Umbilical cord (tissue), 2 donors: ENCODE data around the gene P2RY11. TPM values are rescaled to one million over a fixed set of nuclear protein-coding genes. Genes with fewer than 3 reads are reported as not detected.

Source experiments
- DNase-seq: peaks from one replicate; pipeline ENCODE4 v3.0.0-alpha.2; 2015; ENCODE audit warnings: low spot score
- total RNA-seq: library from RNA; depleted of rRNA; stranded (reverse); fragments of >200 nt; gene quantifications from one replicate; pipeline ENCODE4 v1.2.3, GENCODE V29; 2014; ENCODE audit warnings: low replicate concordance; ENCODE audit not compliant: insufficient read depth

P2RY11 gene
- total RNA-seq: 18.5 TPM

GRCh38 chr19:10111405-10111811 lies at the start of gene P2RY11:
Gene P2RY11, plus strand, starts transcription at chr19:10111693. Its CDS starts 29 bp downstream, at chr19:10111722.
- no peak for DNase-seq

- DNase-seq: no peak
These were observed 49.7 kb upstream of the P2RY11 start for GRCh38 chr19:10061717-10062310.

- no peak for DNase-seq
These were observed 43.3 kb upstream of the P2RY11 start for GRCh38 chr19:10068205-10068604.

- DNase-seq: no peak
These were observed 42.4 kb upstream of the P2RY11 start for GRCh38 chr19:10069046-10069445.

- DNase-seq: no peak
These were observed 40.6 kb upstream of the P2RY11 start for GRCh38 chr19:10070730-10071446.

GRCh38 chr19:10074153-10074552 lies 37.3 kb upstream of the P2RY11 start:
- DNase-seq: no peak

- no peak for DNase-seq
These were observed 35.0 kb upstream of the P2RY11 start for GRCh38 chr19:10076535-10076934.

GRCh38 chr19:10078329-10078728 lies 33.2 kb upstream of the P2RY11 start:
- DNase-seq: no peak

GRCh38 chr19:10079031-10079453 lies 32.5 kb upstream of the P2RY11 start:
- DNase-seq: no peak

- DNase-seq: no peak
These were observed 27.6 kb upstream of the P2RY11 start for GRCh38 chr19:10083911-10084310.

GRCh38 chr19:10084803-10085202 lies 26.7 kb upstream of the P2RY11 start:
- no peak for DNase-seq

- DNase-seq: peak; percentile 63
These were observed 25.6 kb upstream of the P2RY11 start, which contains the start of gene SHFL for GRCh38 chr19:10085641-10086590. Gene SHFL, plus strand, starts transcription at chr19:10086317. Its CDS starts 111 bp downstream, at chr19:10086428.

- DNase-seq: no peak
These were observed 24.8 kb upstream of the P2RY11 start for GRCh38 chr19:10086591-10087192.

GRCh38 chr19:10087296-10088061 lies 24.0 kb upstream of the P2RY11 start:
- no peak for DNase-seq

- DNase-seq: no peak
These were observed 22.4 kb upstream of the P2RY11 start for GRCh38 chr19:10088949-10089554.

GRCh38 chr19:10089801-10090375 lies 21.6 kb upstream of the P2RY11 start:
- DNase-seq: no peak

GRCh38 chr19:10091370-10091687 lies 20.2 kb upstream of the P2RY11 start:
- DNase-seq: no peak

- DNase-seq: no peak
These were observed 19.4 kb upstream of the P2RY11 start for GRCh38 chr19:10091895-10092641.

GRCh38 chr19:10092648-10093294 lies 18.7 kb upstream of the P2RY11 start:
- DNase-seq: no peak
